Measurements from ENCODE around the gene LCLAT1. TPM values are rescaled to one million over a fixed set of nuclear protein-coding genes. Genes with fewer than 3 reads are reported as not detected.

LCLAT1 gene
- total RNA-seq, 1 donor from 2014 or later: 21.6 TPM

- no peaks in the 10 kb centered on the region for H3F3A ChIP-seq (ENCODE audit: low read depth)
- no peaks in the 10 kb centered on the region for H4K20me1 ChIP-seq (ENCODE audit: low read depth)
- H3K27me3 ChIP-seq: no peaks in the 10 kb centered on the region
- no peak overlapping the region for H3K4me2 ChIP-seq
- no peak overlapping the region for H3K9ac ChIP-seq
- H3K4me3 Mint-ChIP-seq: no peak overlapping the region
- H3K36me3 ChIP-seq: no peaks in the 10 kb centered on the region
- H3K79me2 ChIP-seq (ENCODE audit: low read depth): peaks cover 41% of the 10 kb centered on the region
- no peak overlapping the region for H3K27ac Mint-ChIP-seq
- peaks cover 4% of the 10 kb centered on the region for H3K4me1 Mint-ChIP-seq
- H3K9me3 ChIP-seq (ENCODE audit: low read depth): no peaks in the 10 kb centered on the region
- no peak for DNase-seq (ENCODE audit: low spot score)
- no peaks in the 10 kb centered on the region for H3K9me3 Mint-ChIP-seq
- H3K27ac ChIP-seq: no peak overlapping the region
- H3K36me3 Mint-ChIP-seq: no peaks in the 10 kb centered on the region
- H3K4me1 ChIP-seq: no peaks in the 10 kb centered on the region
- H2AFZ ChIP-seq (replicated peaks): no peak overlapping the region
- no peak overlapping the region for H3K4me3 ChIP-seq
- no peaks in the 10 kb centered on the region for H3K27me3 Mint-ChIP-seq (ENCODE audit: insufficient read depth, low read depth)
- TF ChIP-seq EZH2phosphoT487 (IDR thresholded peaks at IDR 0.05): no peak
These were observed 41.1 kb downstream of the LCLAT1 start for GRCh38 chr2:30488012-30488659.

DNA sequence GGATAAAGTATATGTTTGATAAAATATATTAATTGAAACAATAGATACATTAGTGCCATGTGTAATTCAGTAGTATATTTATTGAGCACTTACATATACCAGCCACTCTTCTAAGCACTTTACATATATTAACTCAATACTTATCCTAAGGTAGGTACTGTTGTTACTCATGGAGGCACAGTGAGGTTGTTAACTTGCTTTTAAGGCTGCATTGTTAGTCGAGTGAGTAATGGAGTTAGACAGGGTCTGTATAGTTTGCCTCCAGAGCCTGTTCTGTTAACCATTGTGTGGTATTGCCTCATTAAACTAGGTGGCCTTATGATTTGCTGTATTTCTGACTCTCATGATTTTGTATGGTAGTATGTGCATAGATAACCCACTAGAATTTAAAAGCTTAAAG lies 44.2 kb downstream of the LCLAT1 start:
- H3K79me2 ChIP-seq (ENCODE audit: low read depth): peaks cover 45% of the 10 kb centered on the region

GRCh38 chr2:30492185-30492584 lies 45.1 kb downstream of the LCLAT1 start:
- Histone ChIP-seq H3K9ac (no peak overlapping the region), H4K20me1 (ENCODE audit: low read depth) (no peaks in the 10 kb centered on the region), H3K27me3 (no peaks in the 10 kb centered on the region), H3F3A (ENCODE audit: low read depth) (no peaks in the 10 kb centered on the region), H3K4me2 (no peak overlapping the region), H3K27ac (no peak overlapping the region), H3K79me2 (ENCODE audit: low read depth) (peaks cover 44% of the 10 kb centered on the region), H3K9me3 (ENCODE audit: low read depth) (no peaks in the 10 kb centered on the region), H3K36me3 (no peaks in the 10 kb centered on the region), H3K4me1 (no peaks in the 10 kb centered on the region), H2AFZ (replicated peaks) (no peak overlapping the region), H3K4me3 (no peak overlapping the region)
- Mint-ChIP-seq H3K36me3 (peaks cover 7% of the 10 kb centered on the region), H3K27ac (no peak overlapping the region), H3K9me3 (peaks cover 8% of the 10 kb centered on the region), H3K27me3 (ENCODE audit: insufficient read depth, low read depth) (no peaks in the 10 kb centered on the region), H3K4me1 (peaks cover 8% of the 10 kb centered on the region), H3K4me3 (no peak overlapping the region)
- no peak for DNase-seq (ENCODE audit: low spot score)
- TF ChIP-seq EZH2 (IDR thresholded peaks at IDR 0.05) (no peak), CTCF (IDR thresholded peaks at IDR 0.05) (no peak), EZH2phosphoT487 (IDR thresholded peaks at IDR 0.05) (no peak)

More for the DNA sequence above, 44.2 kb downstream of the LCLAT1 start:
- Histone ChIP-seq H3K4me2 (no peak overlapping the region), H3K9ac (no peak overlapping the region), H3K4me3 (no peak overlapping the region), H3F3A (ENCODE audit: low read depth) (no peaks in the 10 kb centered on the region), H3K27ac (no peak overlapping the region), H3K27me3 (no peaks in the 10 kb centered on the region), H3K36me3 (no peaks in the 10 kb centered on the region), H3K9me3 (ENCODE audit: low read depth) (no peaks in the 10 kb centered on the region), H3K4me1 (no peaks in the 10 kb centered on the region), H2AFZ (replicated peaks) (no peak overlapping the region), H4K20me1 (ENCODE audit: low read depth) (no peaks in the 10 kb centered on the region)
- H3K9me3 Mint-ChIP-seq: peaks cover 6% of the 10 kb centered on the region
- H3K27me3 Mint-ChIP-seq (ENCODE audit: insufficient read depth, low read depth): no peaks in the 10 kb centered on the region
- H3K4me3 Mint-ChIP-seq: no peak overlapping the region
- H3K4me1 Mint-ChIP-seq: peaks cover 8% of the 10 kb centered on the region
- TF ChIP-seq EZH2 (IDR thresholded peaks at IDR 0.05) (no peak), EZH2phosphoT487 (IDR thresholded peaks at IDR 0.05) (no peak), CTCF (IDR thresholded peaks at IDR 0.05) (no peak)
- DNase-seq (ENCODE audit: low spot score): no peak
- peaks cover 4% of the 10 kb centered on the region for H3K36me3 Mint-ChIP-seq
- H3K27ac Mint-ChIP-seq: no peak overlapping the region

- H4K20me1 ChIP-seq (ENCODE audit: low read depth): no peaks in the 10 kb centered on the region
- no peak for DNase-seq (ENCODE audit: low spot score)
- no peaks in the 10 kb centered on the region for H3K9me3 ChIP-seq (ENCODE audit: low read depth)
- H3F3A ChIP-seq (ENCODE audit: low read depth): no peaks in the 10 kb centered on the region
- Mint-ChIP-seq H3K4me3 (no peak overlapping the region), H3K36me3 (peaks cover 7% of the 10 kb centered on the region), H3K4me1 (peaks cover 8% of the 10 kb centered on the region), H3K27ac (no peak overlapping the region), H3K9me3 (peaks cover 9% of the 10 kb centered on the region), H3K27me3 (ENCODE audit: insufficient read depth, low read depth) (no peaks in the 10 kb centered on the region)
- H3K4me2 ChIP-seq: no peak overlapping the region
- H3K27ac ChIP-seq: no peak overlapping the region
- no peak overlapping the region for H3K9ac ChIP-seq
- TF ChIP-seq EZH2 (IDR thresholded peaks at IDR 0.05) (no peak), EZH2phosphoT487 (IDR thresholded peaks at IDR 0.05) (no peak), CTCF (IDR thresholded peaks at IDR 0.05) (no peak)
- no peaks in the 10 kb centered on the region for H3K36me3 ChIP-seq
- H3K79me2 ChIP-seq (ENCODE audit: low read depth): peaks cover 47% of the 10 kb centered on the region
- no peak overlapping the region for H3K4me3 ChIP-seq
- H2AFZ ChIP-seq (replicated peaks): no peak overlapping the region
- no peaks in the 10 kb centered on the region for H3K4me1 ChIP-seq
- H3K27me3 ChIP-seq: no peaks in the 10 kb centered on the region
These were observed 45.6 kb downstream of the LCLAT1 start for GRCh38 chr2:30492619-30493018.
